ENCODE measurements around the gene ADGRE2.

Gene ADGRE2

DNA sequence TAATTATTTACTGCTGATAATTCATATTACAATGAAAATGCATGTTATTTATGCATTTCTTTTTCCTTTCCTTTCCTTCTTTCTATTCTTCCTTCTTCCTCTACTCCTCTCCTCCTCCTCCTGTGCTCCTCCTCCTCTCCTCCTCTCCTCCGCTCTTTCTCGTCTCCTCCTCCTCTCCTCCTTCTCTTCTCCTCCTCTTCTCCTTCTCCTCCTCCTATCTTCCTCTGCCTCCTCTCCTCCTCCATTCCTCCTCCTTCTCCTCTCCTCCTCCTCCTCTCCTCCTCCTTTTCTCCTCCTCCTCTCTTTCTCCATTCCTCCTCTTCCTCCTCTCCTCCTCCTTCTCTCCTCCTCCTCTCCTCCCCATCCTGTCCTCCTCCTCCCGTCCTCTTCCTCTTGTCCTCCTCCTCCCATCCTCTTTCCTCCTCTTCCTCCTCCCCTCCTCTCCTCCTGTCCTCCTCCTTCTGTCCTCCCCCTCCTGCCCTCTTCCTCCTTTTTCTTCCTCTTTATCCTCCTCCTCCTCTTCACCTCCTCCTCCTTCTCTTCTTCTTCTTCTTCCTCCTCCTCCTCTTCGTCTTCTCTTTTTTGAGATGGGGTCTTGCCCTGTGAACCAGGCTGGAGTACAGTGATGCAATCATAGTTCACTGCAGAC lies 14.7 kb downstream of the ADGRE2 start:
- Histone ChIP-seq H2AFZ (ENCODE audit: low read depth) (no peak overlapping the region), H3K36me3 (ENCODE audit: insufficient read depth) (no peaks in the 10 kb centered on the region), H3K9ac (no peak overlapping the region), H3K4me2 (no peak overlapping the region), H3K79me2 (ENCODE audit: insufficient read depth, low read depth) (no peaks in the 10 kb centered on the region), H3K4me1 (ENCODE audit: low read depth, poor library complexity, severe bottlenecking) (no peaks in the 10 kb centered on the region), H3K27ac (no peak overlapping the region), H4K20me1 (ENCODE audit: insufficient read depth) (no peaks in the 10 kb centered on the region), H3K27me3 (ENCODE audit: insufficient read depth, low read depth) (no peaks in the 10 kb centered on the region; the same call in 1 of the 2 replicates), H3K4me3 (IDR thresholded peaks at IDR 0.05; ENCODE audit: insufficient read depth, low read depth, low read length) (no peak overlapping the region)
- TF ChIP-seq CTCF (conservative IDR thresholded peaks at IDR 0.05; ENCODE audit: low read depth, low read length), result no peak

GRCh38 chr19:14762111-14762510 lies 16.2 kb downstream of the ADGRE2 start:
- Histone ChIP-seq H3K36me3 (ENCODE audit: insufficient read depth) (no peaks in the 10 kb centered on the region), H3K4me2 (no peak overlapping the region), H3K9ac (no peak overlapping the region), H3K79me2 (ENCODE audit: insufficient read depth, low read depth) (no peaks in the 10 kb centered on the region), H3K4me1 (ENCODE audit: low read depth, poor library complexity, severe bottlenecking) (no peaks in the 10 kb centered on the region), H3K27me3 (ENCODE audit: insufficient read depth, low read depth) (no peaks in the 10 kb centered on the region; the same call in 1 of the 2 replicates), H3K27ac (no peak overlapping the region), H4K20me1 (ENCODE audit: insufficient read depth) (no peaks in the 10 kb centered on the region), H3K4me3 (IDR thresholded peaks at IDR 0.05; ENCODE audit: insufficient read depth, low read depth, low read length) (no peak overlapping the region), H2AFZ (ENCODE audit: low read depth) (no peak overlapping the region)
- no peak for TF ChIP-seq CTCF (conservative IDR thresholded peaks at IDR 0.05; ENCODE audit: low read depth, low read length)

DNA sequence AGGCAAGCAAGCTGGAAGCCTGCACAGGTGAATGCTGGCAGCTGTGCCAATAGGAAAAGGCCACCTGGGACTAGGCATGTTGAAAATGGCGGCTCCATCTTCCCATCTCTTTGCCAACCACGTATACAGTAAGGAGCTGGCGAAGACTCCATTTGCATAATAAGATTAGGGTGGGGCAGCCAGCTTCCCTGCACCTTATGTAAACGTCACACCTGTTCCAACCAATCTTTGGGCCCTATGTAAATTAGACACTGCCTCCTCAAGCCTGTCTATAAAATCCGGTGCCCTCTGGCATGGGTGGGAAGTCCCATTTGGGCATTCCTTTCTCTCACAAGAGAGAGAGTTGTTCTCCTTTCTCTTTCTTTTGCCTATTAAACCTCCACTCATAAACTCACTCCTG lies 16.8 kb downstream of the ADGRE2 start:
- H4K20me1 ChIP-seq (ENCODE audit: insufficient read depth), result no peaks in the 10 kb centered on the region
- H3K9ac ChIP-seq, result no peak overlapping the region
- H3K27me3 ChIP-seq (ENCODE audit: insufficient read depth, low read depth), result no peaks in the 10 kb centered on the region; the same call in 1 of the 2 replicates
- H3K36me3 ChIP-seq (ENCODE audit: insufficient read depth), result no peaks in the 10 kb centered on the region
- no peak overlapping the region for H3K27ac ChIP-seq
- H2AFZ ChIP-seq (ENCODE audit: low read depth), result no peak overlapping the region
- H3K4me1 ChIP-seq (ENCODE audit: low read depth, poor library complexity, severe bottlenecking), result no peaks in the 10 kb centered on the region
- TF ChIP-seq CTCF (conservative IDR thresholded peaks at IDR 0.05; ENCODE audit: low read depth, low read length), result no peak
- no peaks in the 10 kb centered on the region for H3K79me2 ChIP-seq (ENCODE audit: insufficient read depth, low read depth)
- no peak overlapping the region for H3K4me2 ChIP-seq
- no peak overlapping the region for H3K4me3 ChIP-seq (IDR thresholded peaks at IDR 0.05; ENCODE audit: insufficient read depth, low read depth, low read length)

- no peak overlapping the region for H3K9ac ChIP-seq
- H2AFZ ChIP-seq (ENCODE audit: low read depth), result no peak overlapping the region
- no peaks in the 10 kb centered on the region for H3K36me3 ChIP-seq (ENCODE audit: insufficient read depth)
- H3K79me2 ChIP-seq (ENCODE audit: insufficient read depth, low read depth), result no peaks in the 10 kb centered on the region
- no peaks in the 10 kb centered on the region for H4K20me1 ChIP-seq (ENCODE audit: insufficient read depth)
- H3K27me3 ChIP-seq (ENCODE audit: insufficient read depth, low read depth), result no peaks in the 10 kb centered on the region; the same call in 1 of the 2 replicates
- no peaks in the 10 kb centered on the region for H3K4me1 ChIP-seq (ENCODE audit: low read depth, poor library complexity, severe bottlenecking)
- no peak overlapping the region for H3K4me2 ChIP-seq
- no peak for TF ChIP-seq CTCF (conservative IDR thresholded peaks at IDR 0.05; ENCODE audit: low read depth, low read length)
- no peak overlapping the region for H3K27ac ChIP-seq
- no peak overlapping the region for H3K4me3 ChIP-seq (IDR thresholded peaks at IDR 0.05; ENCODE audit: insufficient read depth, low read depth, low read length)
These were observed 19.5 kb downstream of the ADGRE2 start for GRCh38 chr19:14758816-14759215.
